Left kidney (tissue), 2 donors: ENCODE measurements around the gene RAD1. TPM values are rescaled to one million over a fixed set of nuclear protein-coding genes. Genes with fewer than 3 reads are reported as not detected.

Source experiments
- DNase-seq: peaks from one replicate; pipeline ENCODE4 v3.0.0-alpha.2; 2013
- polyA plus RNA-seq: library from polyadenylated mRNA; unstranded; fragments of 120-200 nt; gene quantifications from one replicate; pipeline ENCODE4 v1.2.1, GENCODE V29; 2013; ENCODE audit not compliant: insufficient read length

RAD1 gene
- polyA plus RNA-seq, 1 donor, result 43.0 TPM

- DNase-seq, result no peak
Measured at GRCh38 chr5:34919077-34919476, 3.8 kb upstream of the RAD1 start.

GRCh38 chr5:34918025-34918424 is 2.7 kb upstream of the RAD1 start:
- DNase-seq, result no peak

- no peak for DNase-seq
Measured at GRCh38 chr5:34916518-34916917, 1.2 kb upstream of the RAD1 start.

GRCh38 chr5:34915856-34916192 is 520 bp upstream of the RAD1 start:
- no peak for DNase-seq

GRCh38 chr5:34914671-34915138 is 599 bp downstream of the RAD1 start:
- no peak for DNase-seq

GRCh38 chr5:34913072-34913471 is 2.2 kb downstream of the RAD1 start:
- DNase-seq, result no peak

- DNase-seq, result no peak
Measured at GRCh38 chr5:34905564-34905963, 9.7 kb downstream of the RAD1 start.

GRCh38 chr5:34903260-34903659 is 12.0 kb downstream of the RAD1 start:
- DNase-seq, result no peak

- DNase-seq, result no peak
Measured at GRCh38 chr5:34900652-34901051, 14.7 kb downstream of the RAD1 start.

GRCh38 chr5:34899066-34899465 is 16.2 kb downstream of the RAD1 start:
- no peak for DNase-seq

GRCh38 chr5:34898258-34898895 is 16.9 kb downstream of the RAD1 start:
- DNase-seq, result peak; percentile 67

GRCh38 chr5:34897646-34898045 is 17.7 kb downstream of the RAD1 start:
- DNase-seq, result no peak

GRCh38 chr5:34895641-34896419 is 19.5 kb downstream of the RAD1 start:
- DNase-seq, result no peak

GRCh38 chr5:34894716-34895115 is 20.6 kb downstream of the RAD1 start:
- DNase-seq, result no peak

- DNase-seq, result no peak
Measured at GRCh38 chr5:34892414-34892813, 22.9 kb downstream of the RAD1 start.

GRCh38 chr5:34891981-34892380 is 23.3 kb downstream of the RAD1 start:
- no peak for DNase-seq

- no peak for DNase-seq
Measured at GRCh38 chr5:34889394-34889793, 25.9 kb downstream of the RAD1 start.

- DNase-seq, result no peak
Measured at GRCh38 chr5:34886392-34887119, 28.7 kb downstream of the RAD1 start.

GRCh38 chr5:34881246-34881645 is 34.1 kb downstream of the RAD1 start:
- DNase-seq, result no peak

- DNase-seq, result no peak
Measured at GRCh38 chr5:34876275-34876674, 39.0 kb downstream of the RAD1 start.

- DNase-seq, result no peak
Measured at GRCh38 chr5:34870382-34870781, 44.9 kb downstream of the RAD1 start.

GRCh38 chr5:34869256-34869655 is 46.0 kb downstream of the RAD1 start:
- no peak for DNase-seq

- DNase-seq, result no peak
Measured at GRCh38 chr5:34868791-34869190, 46.5 kb downstream of the RAD1 start.
